Measurements from ENCODE around the gene PABPN1.

GRCh38 chr14:23365036-23365731, 43.9 kb downstream of the PABPN1 start, which contains the start of gene EFS:
- no peak for TF ChIP-seq CTCF (IDR thresholded peaks at IDR 0.05)
- no peak for TF ChIP-seq POLR2A (IDR thresholded peaks at IDR 0.05)

Data from testis (tissue), 2 donors.